ENCODE results near the gene RNF167.

Gene RNF167

DNA sequence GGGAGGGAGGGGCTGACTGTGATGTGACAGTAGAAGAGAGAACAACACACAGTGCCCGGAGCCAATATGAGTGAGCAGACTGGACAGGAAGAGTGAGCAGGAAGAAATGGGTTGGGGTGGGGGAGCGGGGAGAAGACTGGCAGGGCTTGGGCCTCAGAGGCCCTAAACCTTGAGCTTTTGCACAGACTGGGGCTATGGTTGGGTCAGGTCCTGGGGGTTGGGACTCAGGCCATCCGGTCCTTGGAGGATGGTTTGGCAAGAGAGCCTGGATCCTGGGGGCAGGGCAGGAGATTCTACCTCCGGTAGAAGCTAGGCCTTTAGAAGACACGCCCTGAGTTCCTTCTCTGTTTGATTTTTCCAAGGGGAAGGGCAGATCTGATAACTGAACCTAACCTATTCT lies 46.3 kb downstream of the RNF167 start:
- Histone ChIP-seq H3K36me3 (ENCODE audit: insufficient read depth, low read length) (no peaks in the 10 kb centered on the region), H3K79me2 (ENCODE audit: control insufficient read depth, insufficient read depth, low read length, unreplicated experiment) (peaks cover 18% of the 10 kb centered on the region), H3K27ac (ENCODE audit: low read depth, low read length) (peak overlapping the region; percentile 11), H3K27me3 (ENCODE audit: insufficient read depth, low read length) (no peaks in the 10 kb centered on the region), H3K4me3 (ENCODE audit: low read depth, low read length) (peak overlapping the region; percentile 80), H2AFZ (ENCODE audit: low read length, unreplicated experiment) (peak overlapping the region; percentile 9), H3K4me1 (ENCODE audit: control insufficient read depth, insufficient read depth, low read length, unreplicated experiment) (peaks cover 41% of the 10 kb centered on the region)

DNA sequence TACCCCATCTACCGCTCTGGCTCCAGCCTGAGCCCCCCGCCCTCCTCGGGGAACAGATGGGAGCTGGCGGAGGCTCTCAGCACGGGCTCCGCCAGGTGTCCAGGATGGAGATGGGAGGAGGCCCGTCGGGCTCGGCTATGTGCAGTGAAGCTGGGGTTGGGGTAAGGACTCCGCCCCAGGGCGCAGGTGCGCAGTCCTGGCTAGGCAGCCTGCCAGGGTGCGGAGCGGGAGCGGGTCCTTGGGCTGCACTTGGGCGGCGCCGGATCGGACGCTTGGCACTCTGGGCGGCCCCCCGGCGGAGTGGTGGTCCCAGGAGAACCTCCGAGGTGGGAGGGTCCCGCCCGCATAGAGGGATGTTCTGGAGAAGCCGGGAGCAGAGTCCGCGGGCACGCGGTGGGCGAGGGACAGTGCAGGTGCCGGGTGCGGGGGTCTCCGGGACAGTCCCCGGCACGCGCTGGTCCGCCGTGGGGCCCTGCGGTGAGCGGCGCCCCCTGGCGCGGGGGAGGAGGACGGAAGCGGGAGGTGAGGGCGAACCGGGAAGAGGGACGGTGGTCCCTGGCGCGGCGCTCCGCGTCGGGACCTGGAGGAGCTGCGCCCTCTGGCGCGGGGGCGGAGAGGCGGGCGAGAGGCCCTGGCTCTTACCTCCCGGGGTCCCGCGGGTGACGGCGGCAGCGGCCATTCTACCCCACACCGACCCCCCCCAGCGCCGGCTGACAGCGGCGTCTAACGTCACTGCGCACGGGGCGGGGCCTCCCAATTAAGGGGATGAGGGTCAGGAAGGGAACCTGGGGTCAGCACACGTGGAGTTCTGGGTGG lies 47.1 kb downstream of the RNF167 start, which contains the start of gene CAMTA2:
Gene CAMTA2, minus strand, starts transcription at position 725 of the 816 bp plus-strand sequence. CDS start 1,453 bp downstream, outside the sequence.
- Histone ChIP-seq H3K79me2 (ENCODE audit: control insufficient read depth, insufficient read depth, low read length, unreplicated experiment) (peaks cover 18% of the 10 kb centered on the region), H3K27me3 (ENCODE audit: insufficient read depth, low read length) (no peaks in the 10 kb centered on the region), H3K27ac (ENCODE audit: low read depth, low read length) (peak within 1 kb of the TSS; percentile 46), H2AFZ (ENCODE audit: low read length, unreplicated experiment) (peak within 1 kb of the TSS; percentile 88), H3K4me3 (ENCODE audit: low read depth, low read length) (peak within 1 kb of the TSS; percentile 80), H3K36me3 (ENCODE audit: insufficient read depth, low read length) (no peaks in the 10 kb centered on the region), H3K4me1 (ENCODE audit: control insufficient read depth, insufficient read depth, low read length, unreplicated experiment) (peaks cover 37% of the 10 kb centered on the region)

DNA sequence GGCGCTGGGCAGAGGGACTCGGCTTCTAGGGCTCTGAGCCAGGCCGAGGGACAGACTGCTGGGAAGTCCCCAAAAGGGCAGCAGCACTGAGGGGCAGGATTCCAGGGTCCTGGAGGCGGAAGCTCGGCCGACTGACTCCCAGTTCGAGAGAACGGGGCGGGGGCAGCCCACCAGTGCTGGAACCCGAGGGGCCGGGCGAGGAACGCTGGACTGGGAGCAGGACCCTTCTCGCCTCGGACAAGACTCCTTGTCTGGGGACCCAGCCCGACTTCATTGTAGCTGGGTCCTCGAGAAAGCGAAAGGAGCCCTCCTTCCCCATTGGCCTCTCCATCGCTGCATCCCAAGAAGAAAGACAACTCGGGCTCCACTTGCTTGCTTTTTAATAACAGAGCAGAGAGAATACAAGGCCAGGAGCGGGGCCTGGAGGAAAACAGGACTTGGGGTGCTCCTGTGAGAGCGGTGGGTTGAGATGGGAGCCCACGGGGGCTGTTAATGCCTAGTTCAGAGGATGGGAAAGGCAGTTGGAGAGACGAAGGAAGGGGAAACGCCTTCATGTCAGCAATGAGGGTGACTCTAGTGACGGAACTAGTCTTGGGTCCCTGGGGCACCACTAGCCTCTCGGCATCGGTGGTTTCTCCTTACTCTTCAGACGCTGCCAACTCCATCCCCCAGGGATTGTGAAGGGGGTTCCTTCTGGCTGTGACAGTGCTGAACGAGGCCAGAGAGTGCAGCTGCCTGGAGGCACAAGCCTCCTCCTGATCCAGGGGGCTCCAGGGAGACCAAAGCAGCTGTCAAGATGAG lies 47.9 kb downstream of the RNF167 start:
- Histone ChIP-seq H2AFZ (ENCODE audit: low read length, unreplicated experiment) (peak overlapping the region; percentile 88), H3K79me2 (ENCODE audit: control insufficient read depth, insufficient read depth, low read length, unreplicated experiment) (peaks cover 18% of the 10 kb centered on the region), H3K4me1 (ENCODE audit: control insufficient read depth, insufficient read depth, low read length, unreplicated experiment) (peaks cover 28% of the 10 kb centered on the region), H3K36me3 (ENCODE audit: insufficient read depth, low read length) (no peaks in the 10 kb centered on the region), H3K4me3 (ENCODE audit: low read depth, low read length) (peak overlapping the region; percentile 80), H3K27me3 (ENCODE audit: insufficient read depth, low read length) (no peaks in the 10 kb centered on the region), H3K27ac (ENCODE audit: low read depth, low read length) (peak overlapping the region; percentile 46)

DNA sequence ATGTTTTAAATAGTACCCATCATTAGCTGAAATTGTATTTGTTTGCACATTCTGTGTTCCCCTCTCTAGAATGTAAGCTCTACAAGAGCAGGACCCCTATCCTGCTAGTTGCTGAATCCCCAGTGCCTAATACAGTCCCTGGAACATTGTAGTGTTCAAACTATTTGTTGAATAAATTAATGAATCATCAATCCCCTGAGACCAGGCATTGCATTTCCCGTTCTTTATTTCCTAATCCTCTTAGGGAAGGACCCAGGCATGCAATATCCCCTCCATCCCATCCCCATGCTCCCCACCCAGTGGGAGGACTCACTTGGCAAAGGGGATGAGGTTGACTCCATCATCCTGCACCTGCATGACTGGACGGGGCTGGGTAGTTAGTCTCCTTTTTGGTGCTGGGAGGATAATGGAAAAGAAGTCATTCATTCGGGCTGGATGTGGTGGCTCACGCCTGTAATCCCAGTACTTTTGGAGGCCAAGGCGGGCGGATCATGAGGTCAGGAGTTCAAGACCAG lies 54.1 kb downstream of the RNF167 start:
- Histone ChIP-seq H3K36me3 (ENCODE audit: insufficient read depth, low read length) (no peaks in the 10 kb centered on the region), H3K4me1 (ENCODE audit: control insufficient read depth, insufficient read depth, low read length, unreplicated experiment) (peaks cover 13% of the 10 kb centered on the region), H2AFZ (ENCODE audit: low read length, unreplicated experiment) (no peak overlapping the region), H3K27me3 (ENCODE audit: insufficient read depth, low read length) (no peaks in the 10 kb centered on the region), H3K79me2 (ENCODE audit: control insufficient read depth, insufficient read depth, low read length, unreplicated experiment) (peaks cover 17% of the 10 kb centered on the region), H3K4me3 (ENCODE audit: low read depth, low read length) (no peak overlapping the region), H3K27ac (ENCODE audit: low read depth, low read length) (no peak overlapping the region)

Measured in ACC112 (cell line).